Femur (tissue), 1 donor: ENCODE measurements around the gene PFAS.
A peak's percentile ranks its signal among the peaks of the same experiment; 100 is the strongest.

Experiments
- DNase-seq: peaks from one replicate; pipeline ENCODE4 v3.0.0-alpha.2; 2017

The PFAS gene

GRCh38 chr17:8273884-8274444, 24.9 kb downstream of the PFAS start:
- DNase-seq, result no peak

- DNase-seq, result no peak
These were observed 25.7 kb downstream of the PFAS start for GRCh38 chr17:8274816-8275215.

GRCh38 chr17:8275421-8276290, 26.6 kb downstream of the PFAS start:
- DNase-seq, result no peak

- DNase-seq, result no peak
These were observed 28.2 kb downstream of the PFAS start for GRCh38 chr17:8277317-8277716.

GRCh38 chr17:8282345-8282744, 33.3 kb downstream of the PFAS start:
- no peak for DNase-seq

GRCh38 chr17:8283356-8283755, 34.3 kb downstream of the PFAS start:
- no peak for DNase-seq

- DNase-seq, result no peak
These were observed 35.0 kb downstream of the PFAS start for GRCh38 chr17:8284126-8284525.

GRCh38 chr17:8285270-8286181, 36.4 kb downstream of the PFAS start:
- DNase-seq, result no peak

GRCh38 chr17:8287651-8288335, 38.7 kb downstream of the PFAS start:
- DNase-seq, result no peak

- DNase-seq, result peak; percentile 93
These were observed 39.4 kb downstream of the PFAS start, which contains the start of gene RANGRF for GRCh38 chr17:8288336-8289102. Gene RANGRF (plus strand): TSS chr17:8288670. CDS start chr17:8288789, 119 bp downstream.

GRCh38 chr17:8289103-8289397, 40.0 kb downstream of the PFAS start:
- no peak for DNase-seq

GRCh38 chr17:8290043-8290442, 41.0 kb downstream of the PFAS start:
- DNase-seq, result no peak

- DNase-seq, result no peak
These were observed 43.7 kb downstream of the PFAS start for GRCh38 chr17:8292639-8293395.

GRCh38 chr17:8294361-8294760, 45.3 kb downstream of the PFAS start:
- DNase-seq, result no peak

- DNase-seq, result no peak
These were observed 45.8 kb downstream of the PFAS start for GRCh38 chr17:8294814-8295316.

- no peak for DNase-seq
These were observed 51.1 kb downstream of the PFAS start for GRCh38 chr17:8300226-8300625.

GRCh38 chr17:8300627-8301242, 51.6 kb downstream of the PFAS start:
- peak; percentile 70 for DNase-seq

- no peak for DNase-seq
These were observed 61.6 kb downstream of the PFAS start for GRCh38 chr17:8310601-8311123.

- DNase-seq, result no peak
These were observed 62.2 kb downstream of the PFAS start for GRCh38 chr17:8311131-8311790.

- no peak for DNase-seq
These were observed 63.2 kb downstream of the PFAS start for GRCh38 chr17:8312251-8312650.
